Prostate gland (tissue), 2 donors: ENCODE results near the gene GNPDA1. TPM values are rescaled to one million over a fixed set of nuclear protein-coding genes. Genes with fewer than 3 reads are reported as not detected.

Experiments used
- DNase-seq: peaks from one replicate; pipeline ENCODE4 v3.0.0-alpha.2; 2019; ENCODE audit warnings: low spot score
- H3K27ac ChIP-seq, 2 donors: fragments of 200-600 bp; sonication (generic); 2 replicates each; pipeline ENCODE4 v1.5.1; 2017 to 2019
- H3K27me3 ChIP-seq: fragments of 200-600 bp; sonication (generic); replicated peaks from 2 replicates; pipeline ENCODE4 v1.5.1; 2019; ENCODE audit not compliant: insufficient read depth
- H3K36me3 ChIP-seq, 2 donors: fragments of 200-600 bp; sonication (generic); 1 replicate in 1 of 2; 2 replicates in 1 of 2; pipeline versions ENCODE4 v1.5.1 to v1.8.1; 2017 to 2019
- H3K4me1 ChIP-seq: fragments of 200-600 bp; sonication (generic); replicated peaks from 2 replicates; pipeline ENCODE4 v1.5.1; 2019
- H3K4me3 ChIP-seq, 2 donors: fragments of 200-600 bp; sonication (generic); 2 replicates each; pipeline ENCODE4 v1.5.1; 2017 to 2019
- H3K9me3 ChIP-seq: fragments of 200-600 bp; sonication (generic); 2 replicates; pipeline ENCODE4 v1.5.1; 2017
- CTCF ChIP-seq, 4 experiments: fragments of 200-600 bp in 2 of 4; fragments of 450-650 bp in 2 of 4; sonication (generic) in 2 of 4; IDR thresholded peaks; 1 replicate in 3 of 4; 2 replicates in 1 of 4; pipeline ENCODE4 v1.5.1; 2016 to 2019; ENCODE audit warnings: antibody characterized with exemption in 4 of 4, mild to moderate bottlenecking in 2 of 4, moderate library complexity in 2 of 4
- POLR2A ChIP-seq: fragments of 450-650 bp; IDR thresholded peaks from one replicate; pipeline ENCODE4 v1.6.1; 2016; ENCODE audit warnings: antibody characterized with exemption, mild to moderate bottlenecking
- POLR2AphosphoS5 ChIP-seq: sonication (generic); formaldehyde crosslinking; IDR thresholded peaks from one replicate; pipeline ENCODE4 v1.6.1; 2017; ENCODE audit warnings: antibody characterized with exemption
- WGBS: methylation state at CpG from one replicate; pipeline ENCODE4 v1.1.5; 2018; 5-methylcytosine and 5-hydroxymethylcytosine counted together
- intact Hi-C: fragments of 100-400 bp; cut with DNase I; formaldehyde crosslinking; loops from one replicate; pipeline ENCODE4 v1.14.2; 2022
- total RNA-seq, 2 donors: library from RNA; depleted of rRNA; stranded (reverse); fragments of >200 nt; gene quantifications; one replicate each; pipeline ENCODE4 v1.1.0, GENCODE V29; 2016

GNPDA1 gene
- total RNA-seq, 2 donors from 2014 or later = 30.0 to 58.5 TPM

- 76% methylated on average over 4 of the region's 4 CpGs for WGBS
- no peak for DNase-seq
- H3K9me3 ChIP-seq = no peaks in the 10 kb centered on the region
- no peak overlapping the region for H3K27ac ChIP-seq
- H3K4me3 ChIP-seq = no peak overlapping the region
- intact Hi-C loops = no loop called here
- H3K27me3 ChIP-seq = no peaks in the 10 kb centered on the region
- TF ChIP-seq POLR2A = no peak
- TF ChIP-seq CTCF (IDR thresholded peaks at IDR 0.05) = no peak
- TF ChIP-seq POLR2AphosphoS5 = no peak
- peaks cover 0 to 4% of the 10 kb centered on the region in 2 donors for H3K36me3 ChIP-seq
- H3K4me1 ChIP-seq = no peaks in the 10 kb centered on the region
Measured at GRCh38 chr5:141994511-141995136, 18.2 kb downstream of the GNPDA1 start.

- Histone ChIP-seq H3K36me3 (peaks cover 0 to 4% of the 10 kb centered on the region in 2 donors), H3K4me3 (no peak overlapping the region), H3K27ac (no peak overlapping the region), H3K27me3 (no peaks in the 10 kb centered on the region), H3K4me1 (no peaks in the 10 kb centered on the region), H3K9me3 (no peaks in the 10 kb centered on the region)
- TF ChIP-seq POLR2A = no peak
- peak; percentile 73 to 82 (median 81) for TF ChIP-seq CTCF (IDR thresholded peaks at IDR 0.05)
- peak; percentile 12 for TF ChIP-seq POLR2AphosphoS5
- peak; percentile 76 for DNase-seq
- intact Hi-C loops = loop anchor here (2.0 kb wide), 1 partner anchor 152 kb away; no protein-coding TSS in a partner anchor
- 5% methylated on average over 2 of the region's 2 CpGs for WGBS
Measured at GRCh38 chr5:141992349-141992963, 20.4 kb downstream of the GNPDA1 start.

GRCh38 chr5:141989720-141990119 is 23.1 kb downstream of the GNPDA1 start:
- Histone ChIP-seq H3K4me1 (no peaks in the 10 kb centered on the region), H3K4me3 (no peak overlapping the region), H3K9me3 (no peaks in the 10 kb centered on the region), H3K27me3 (no peaks in the 10 kb centered on the region), H3K27ac (no peak overlapping the region), H3K36me3 (peaks cover 0 to 8% of the 10 kb centered on the region in 2 donors)
- WGBS = 48% methylated on average over 1 of the region's 1 CpG
- DNase-seq = no peak
- intact Hi-C loops = no loop called here
- no peak for TF ChIP-seq CTCF (IDR thresholded peaks at IDR 0.05)
- TF ChIP-seq POLR2A = no peak
- no peak for TF ChIP-seq POLR2AphosphoS5

- Histone ChIP-seq H3K9me3 (no peaks in the 10 kb centered on the region), H3K36me3 (peaks cover 0 to 5% of the 10 kb centered on the region in 2 donors), H3K27ac (no peak overlapping the region), H3K4me3 (no peak overlapping the region), H3K4me1 (no peaks in the 10 kb centered on the region), H3K27me3 (no peaks in the 10 kb centered on the region)
- DNase-seq = no peak
- intact Hi-C loops = no loop called here
- TF ChIP-seq POLR2AphosphoS5 = no peak
- TF ChIP-seq CTCF (IDR thresholded peaks at IDR 0.05) = no peak
- TF ChIP-seq POLR2A = no peak
Measured at GRCh38 chr5:141986072-141986471, 26.8 kb downstream of the GNPDA1 start.

- no peaks in the 10 kb centered on the region for H3K9me3 ChIP-seq
- H3K4me3 ChIP-seq = no peak overlapping the region
- WGBS = 70% methylated on average over 2 of the region's 2 CpGs
- H3K36me3 ChIP-seq = peaks cover 5 to 13% of the 10 kb centered on the region in 2 donors
- intact Hi-C loops = no loop called here
- TF ChIP-seq POLR2A (no peak), POLR2AphosphoS5 (no peak), CTCF (IDR thresholded peaks at IDR 0.05) (no peak)
- DNase-seq = no peak
- H3K4me1 ChIP-seq = no peaks in the 10 kb centered on the region
- H3K27me3 ChIP-seq = no peaks in the 10 kb centered on the region
- no peak overlapping the region for H3K27ac ChIP-seq
Measured at GRCh38 chr5:141982626-141983025, 30.2 kb downstream of the GNPDA1 start.
